ENCODE results near the gene IRAK1. TPM values are rescaled to one million over a fixed set of nuclear protein-coding genes. Genes with fewer than 3 reads are reported as not detected.

The IRAK1 gene
- total RNA-seq, 1 donor from 2014 or later: 108 TPM

DNA sequence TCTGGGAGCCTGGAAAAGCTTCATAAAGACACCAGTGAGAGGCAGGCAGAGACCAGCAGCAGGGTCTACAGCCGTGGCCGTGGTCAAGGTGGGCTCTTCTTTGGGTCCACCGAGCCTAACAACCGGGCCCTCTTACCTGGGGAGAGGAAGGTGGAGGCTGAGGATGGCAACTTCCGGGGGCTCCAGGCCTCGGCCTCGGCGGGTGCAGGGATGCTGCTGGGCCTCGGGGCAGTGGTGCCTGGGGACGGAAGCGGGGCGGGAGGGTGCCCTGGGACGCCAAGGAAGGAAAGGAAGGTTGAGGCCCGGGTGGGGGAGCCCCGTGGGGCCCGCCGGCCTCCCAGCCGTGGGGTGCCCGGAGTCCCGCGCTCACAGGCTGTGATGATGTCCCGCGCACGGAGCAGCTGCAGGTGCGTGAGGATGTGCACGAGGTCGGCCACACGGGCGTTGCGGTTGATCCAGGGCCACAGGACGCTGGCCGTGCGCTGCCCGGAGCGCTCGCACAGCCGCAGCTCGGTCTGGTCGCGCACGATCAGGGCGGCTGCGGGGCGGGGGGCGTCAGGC is 561 bp downstream of the IRAK1 start:
- DNase-seq (ENCODE audit: low spot score): no peak

DNA sequence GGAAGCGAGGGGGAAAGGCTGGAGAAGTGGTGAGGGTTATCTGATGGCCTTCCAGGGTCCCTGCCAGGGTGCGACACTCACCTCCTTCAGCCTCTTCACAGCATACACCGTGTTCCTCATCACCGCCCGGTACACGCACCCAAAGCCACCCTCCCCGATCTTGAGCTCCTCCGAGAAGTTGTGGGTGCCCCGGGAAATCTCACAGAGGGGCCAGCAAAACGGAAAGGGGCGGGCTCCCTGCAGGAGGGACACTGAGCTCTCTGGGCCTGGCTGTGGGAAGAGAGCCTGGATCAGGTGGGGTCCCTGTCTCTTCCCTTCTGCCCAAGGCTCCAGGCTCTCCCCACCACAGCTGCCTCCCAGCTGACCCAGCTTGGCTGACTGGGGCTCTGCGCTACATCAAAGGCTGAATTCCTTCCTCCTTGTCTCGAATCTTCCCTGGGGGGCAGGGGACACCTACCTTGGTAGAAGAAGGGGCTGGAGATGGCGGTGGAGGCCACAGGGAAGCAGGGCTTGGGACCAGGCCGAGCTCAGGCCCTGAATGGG is 1.1 kb downstream of the IRAK1 start:
- DNase-seq (ENCODE audit: low spot score): no peak

DNA sequence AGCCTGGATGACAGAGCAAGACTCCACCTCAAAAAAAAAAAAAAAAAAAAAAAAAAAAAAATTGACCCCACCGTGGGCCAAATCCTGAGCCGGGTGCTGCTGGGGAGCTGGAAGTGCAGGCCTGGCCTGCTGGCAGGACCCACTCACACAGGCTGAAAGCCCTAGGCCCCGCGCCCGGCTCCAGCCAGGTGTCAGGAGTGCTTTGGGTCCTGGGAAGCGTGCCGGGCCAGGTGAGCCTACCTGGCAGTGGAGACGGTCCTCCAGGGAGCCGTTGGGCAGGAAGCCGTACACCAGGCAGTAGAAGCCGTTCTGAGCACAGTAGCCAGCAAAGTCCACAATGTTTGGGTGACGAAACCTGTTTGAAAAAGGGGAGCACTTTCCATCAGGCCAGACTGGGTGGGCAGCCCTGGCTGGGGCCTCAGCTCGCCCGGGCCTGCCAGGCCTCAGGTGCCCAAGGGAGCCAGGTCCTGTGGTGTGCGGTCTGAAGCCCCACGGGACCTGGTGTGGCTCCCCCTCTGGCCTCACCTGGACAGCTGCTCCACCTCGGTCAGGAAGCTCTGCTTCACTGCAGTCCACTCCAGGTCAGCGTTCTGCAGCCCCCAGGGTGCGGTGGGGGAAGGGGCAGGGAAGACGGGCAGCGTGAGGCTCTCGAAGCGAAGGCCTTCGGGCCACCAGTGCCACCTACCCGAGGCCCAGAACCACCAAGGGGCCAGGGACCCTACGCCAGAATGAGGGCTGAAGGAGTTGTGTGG is 1.8 kb downstream of the IRAK1 start:
- no peak for DNase-seq (ENCODE audit: low spot score)

DNA sequence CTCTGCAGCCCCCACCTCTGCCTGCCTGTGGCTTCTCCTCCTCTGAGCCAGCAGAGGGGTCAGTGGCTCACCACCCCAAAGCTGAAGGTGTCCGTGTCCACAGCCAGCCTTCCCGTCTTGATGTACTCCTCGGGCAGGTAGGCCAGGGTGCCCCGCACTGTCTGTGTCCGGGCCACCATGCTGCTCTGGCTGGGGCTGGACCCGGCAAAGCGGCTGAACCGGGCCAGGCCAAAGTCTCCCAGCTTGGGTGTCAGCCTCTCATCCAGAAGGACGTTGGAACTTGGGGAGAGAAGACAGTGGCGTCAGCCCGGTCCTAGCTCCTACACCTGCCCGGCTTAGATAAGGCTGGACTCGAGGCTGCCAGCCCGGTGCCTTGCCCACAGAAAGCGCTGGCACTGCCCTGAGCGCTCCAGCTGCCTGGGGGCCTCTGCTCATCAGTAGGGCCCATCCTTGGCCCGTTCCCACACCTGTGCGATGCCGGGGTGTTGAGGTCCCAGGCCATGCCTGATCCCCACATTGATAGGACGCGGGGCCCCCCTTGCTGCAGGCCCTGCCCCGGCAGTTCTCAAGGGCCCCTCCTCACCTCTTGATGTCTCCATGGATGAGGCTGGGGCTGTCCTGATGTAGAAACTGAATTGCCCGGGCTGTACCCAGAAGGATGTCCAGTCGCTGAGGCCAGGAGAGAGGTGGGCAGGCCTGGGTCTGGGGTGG is 3.2 kb downstream of the IRAK1 start:
- DNase-seq (ENCODE audit: low spot score): no peak

DNA sequence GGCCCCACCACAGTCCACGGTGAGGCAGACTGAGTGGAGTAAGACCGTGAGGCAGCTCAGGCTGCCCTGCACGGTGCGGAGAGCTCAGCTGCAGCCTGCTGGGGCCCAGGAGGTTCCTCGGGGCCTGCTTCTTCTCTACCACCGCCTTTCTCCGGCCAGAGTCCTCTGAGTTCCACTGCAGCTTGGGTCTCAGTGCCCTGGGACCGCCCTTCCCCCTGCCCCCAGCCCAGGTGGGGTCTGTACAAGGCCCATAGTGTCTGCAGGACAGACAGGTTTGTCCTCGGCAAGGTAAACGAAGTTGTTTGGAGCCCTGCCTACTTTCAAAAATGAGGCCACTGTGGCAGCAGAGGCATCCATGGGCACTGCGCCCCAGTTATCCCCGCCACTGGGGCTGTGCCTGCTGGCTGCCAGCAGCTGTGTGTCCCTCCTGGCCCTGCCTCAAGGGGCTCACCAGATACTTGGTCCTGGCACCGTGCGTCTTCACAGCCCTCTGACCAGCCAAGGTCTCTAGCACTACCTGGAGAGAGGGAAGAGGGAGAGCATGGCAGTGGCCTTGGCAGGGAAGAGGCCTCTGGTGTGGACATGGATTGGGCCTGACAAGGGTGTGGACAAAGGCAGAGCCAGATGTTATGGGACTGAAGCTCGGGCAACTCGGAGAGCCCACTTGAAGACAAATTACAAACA is 4.0 kb downstream of the IRAK1 start:
- no peak for DNase-seq (ENCODE audit: low spot score)

DNA sequence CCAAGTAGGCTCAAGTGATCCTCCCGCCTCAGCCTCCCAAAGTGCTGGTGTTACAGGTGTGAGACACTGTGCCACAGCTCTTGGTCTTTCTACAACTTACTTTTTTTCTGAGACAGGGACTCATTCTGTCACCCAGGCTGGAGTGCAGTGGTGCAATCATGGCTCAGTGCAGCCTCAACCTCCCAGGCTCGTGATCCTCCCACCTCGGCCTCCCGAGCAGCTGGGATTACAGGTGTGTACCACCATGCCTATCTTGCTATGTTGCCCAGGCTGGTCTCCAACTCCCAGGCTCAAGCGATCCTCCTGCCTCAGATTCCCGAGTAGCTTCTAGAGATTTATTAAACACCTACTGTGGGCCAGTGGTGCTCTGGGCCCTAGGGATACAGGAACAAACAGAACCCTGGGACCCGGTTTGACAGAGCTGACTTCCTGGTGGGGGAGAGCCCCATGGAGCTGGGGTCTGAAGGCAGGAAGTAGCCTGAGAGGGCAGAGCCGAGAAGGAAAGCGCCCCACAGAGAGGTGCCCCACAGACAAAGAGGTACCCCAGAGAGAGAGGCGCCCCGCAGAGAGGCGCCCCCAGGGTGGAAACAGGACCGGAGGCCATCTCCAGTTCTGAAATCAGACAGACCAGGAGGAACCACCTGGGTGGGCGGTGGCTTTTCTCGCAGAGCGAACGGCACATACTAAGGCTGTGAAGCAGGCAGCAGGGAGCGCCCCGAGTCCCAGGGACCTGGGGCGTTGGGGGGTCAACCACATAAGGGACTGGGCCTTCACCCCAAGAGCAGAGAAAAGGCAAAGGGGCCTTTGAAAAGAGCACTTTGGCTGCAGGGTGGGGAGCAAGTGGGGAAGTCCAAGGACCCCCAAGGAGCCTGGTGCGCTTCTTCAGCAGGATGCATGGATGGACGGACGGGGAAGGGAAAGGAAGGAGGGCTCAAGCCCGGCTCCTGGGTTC is 5.0 kb downstream of the IRAK1 start:
- no peak for DNase-seq (ENCODE audit: low spot score)

DNA sequence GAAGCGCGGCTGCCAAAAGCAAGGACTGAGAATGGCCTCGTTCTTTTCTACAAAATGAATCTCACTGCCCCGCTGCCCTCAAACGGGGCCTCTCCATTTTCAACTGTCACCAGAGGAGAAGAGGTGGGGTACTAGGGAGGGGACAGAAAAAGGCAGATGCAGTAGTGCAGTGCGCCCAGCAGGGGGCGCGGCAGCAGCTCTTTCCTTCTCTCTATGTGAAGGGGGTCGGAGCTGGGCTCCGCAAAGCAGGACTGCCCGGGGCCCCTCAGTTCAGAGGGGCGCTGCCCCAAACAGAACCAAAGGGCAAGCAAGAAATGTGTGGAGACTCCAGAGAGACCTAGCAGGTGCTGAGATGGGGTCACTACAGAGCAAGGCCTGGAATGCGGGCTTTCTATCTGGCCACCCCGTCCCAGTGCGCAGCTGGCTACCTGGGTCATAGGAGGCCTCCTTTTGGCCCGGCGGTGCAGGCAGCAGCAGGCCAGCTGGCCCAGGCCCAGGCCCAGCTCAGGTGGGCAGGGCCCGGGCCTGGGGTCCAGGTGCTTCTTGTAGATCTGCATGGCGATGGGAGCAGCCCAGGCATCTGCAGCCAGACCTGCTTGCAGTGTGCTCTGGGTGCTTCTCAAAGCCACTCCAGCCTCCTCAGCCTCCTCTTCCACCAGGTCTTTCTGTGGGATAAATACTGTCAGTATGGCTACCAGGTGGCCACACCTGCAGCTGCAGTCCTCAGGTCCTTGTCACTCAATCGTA is 5.9 kb downstream of the IRAK1 start:
- DNase-seq (ENCODE audit: low spot score): no peak

DNA sequence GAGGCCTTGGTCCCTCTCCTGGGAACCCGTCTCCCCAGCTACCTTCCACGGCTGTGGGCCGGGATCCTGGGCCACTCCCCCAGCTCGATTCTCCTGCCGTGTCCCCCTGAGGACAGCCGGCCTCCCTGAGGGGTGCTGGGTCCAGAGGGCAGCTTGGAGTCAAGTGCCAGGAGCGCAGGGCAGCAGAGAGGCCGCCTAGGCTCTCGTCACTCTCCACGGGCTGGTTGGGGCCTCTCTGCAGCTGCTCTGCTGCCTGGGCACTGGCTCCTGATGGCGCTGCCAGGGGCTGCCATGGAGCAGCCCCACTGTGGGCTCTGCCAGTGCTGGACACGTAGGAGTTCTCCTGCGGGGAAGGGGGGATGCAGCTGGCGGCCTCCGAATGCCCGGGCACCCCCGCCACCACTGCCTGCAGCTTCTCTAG is 6.7 kb downstream of the IRAK1 start:
- no peak for DNase-seq (ENCODE audit: low spot score)

DNA sequence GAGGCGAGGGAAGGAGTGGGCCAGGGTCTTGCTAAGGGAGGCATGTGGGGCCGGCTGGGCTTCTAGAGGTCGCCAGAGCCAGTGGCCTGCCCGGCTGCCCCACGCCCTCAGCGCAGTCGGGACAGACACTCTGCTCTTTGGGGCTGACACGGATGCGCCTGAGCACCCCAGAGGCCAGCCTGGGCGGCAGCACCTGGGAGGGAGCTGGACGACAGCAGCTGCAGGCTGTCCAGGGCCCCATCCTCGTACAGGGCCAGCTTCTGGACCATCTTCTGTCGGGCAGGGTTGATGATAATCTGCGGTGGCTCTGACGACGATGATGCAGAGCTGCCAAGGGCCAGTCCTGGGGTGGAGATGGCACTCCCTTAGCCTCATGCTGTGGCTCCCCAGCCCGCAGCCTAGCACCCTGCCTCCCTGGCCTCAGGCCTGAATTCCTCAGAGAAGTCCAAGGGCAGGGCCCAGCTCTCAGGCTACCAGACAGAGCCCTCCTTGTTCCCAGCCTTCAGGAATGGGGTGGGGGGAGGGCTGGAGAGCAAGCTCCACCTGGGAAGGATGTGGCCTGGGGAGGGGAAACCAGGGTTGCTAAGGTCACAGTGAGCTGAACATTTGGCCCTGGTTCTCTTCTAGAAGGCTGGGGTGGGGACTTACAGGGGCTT is 7.2 kb downstream of the IRAK1 start:
- peak; percentile 39 for DNase-seq (ENCODE audit: low spot score)

DNA sequence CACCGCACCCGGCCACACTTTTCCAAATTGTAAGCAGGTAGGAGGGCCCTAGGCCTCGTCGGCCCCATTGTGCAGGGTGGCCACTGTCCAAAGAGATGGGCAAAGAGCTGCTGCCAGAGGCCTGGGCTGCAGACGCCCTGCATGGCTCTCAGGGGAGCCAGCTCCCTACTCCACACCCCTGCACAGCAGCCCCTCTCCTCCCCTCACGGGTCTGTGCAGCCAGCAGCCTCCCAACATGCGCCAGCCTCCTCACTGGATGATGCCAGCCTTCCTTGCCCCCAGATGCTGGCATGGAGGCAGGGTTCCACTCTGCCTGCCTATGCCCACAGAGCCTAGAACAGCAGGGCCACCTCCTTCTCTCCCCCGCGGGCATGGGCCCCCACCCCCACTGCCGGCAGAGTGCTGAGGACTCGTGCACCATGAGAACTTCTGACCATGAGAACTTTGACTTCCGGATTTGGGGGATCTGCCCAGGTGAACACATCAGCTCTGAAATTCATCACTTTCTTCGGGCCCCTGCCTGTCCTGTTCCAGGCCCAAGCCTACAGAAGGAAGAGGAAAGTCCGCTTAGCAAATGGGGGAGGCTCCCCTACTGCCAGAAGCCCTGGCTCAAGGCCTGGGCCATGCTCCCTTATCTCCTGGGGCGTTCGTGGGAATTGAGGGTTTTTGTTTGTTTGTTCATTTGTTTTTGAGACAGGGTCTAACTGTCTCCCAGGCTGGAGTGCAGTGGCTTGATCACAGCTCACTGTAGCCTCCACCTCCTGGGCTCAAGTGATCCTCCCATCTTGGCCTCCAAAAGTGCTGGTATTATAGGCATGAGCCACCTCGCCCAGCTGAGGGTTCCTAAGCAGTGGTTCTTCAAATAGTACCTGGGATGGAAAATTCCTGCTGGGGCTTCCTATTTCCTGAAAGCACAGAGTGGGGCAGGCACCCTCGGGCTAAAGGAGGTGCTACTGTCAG is 8.0 kb downstream of the IRAK1 start:
- DNase-seq (ENCODE audit: low spot score): no peak

DNA sequence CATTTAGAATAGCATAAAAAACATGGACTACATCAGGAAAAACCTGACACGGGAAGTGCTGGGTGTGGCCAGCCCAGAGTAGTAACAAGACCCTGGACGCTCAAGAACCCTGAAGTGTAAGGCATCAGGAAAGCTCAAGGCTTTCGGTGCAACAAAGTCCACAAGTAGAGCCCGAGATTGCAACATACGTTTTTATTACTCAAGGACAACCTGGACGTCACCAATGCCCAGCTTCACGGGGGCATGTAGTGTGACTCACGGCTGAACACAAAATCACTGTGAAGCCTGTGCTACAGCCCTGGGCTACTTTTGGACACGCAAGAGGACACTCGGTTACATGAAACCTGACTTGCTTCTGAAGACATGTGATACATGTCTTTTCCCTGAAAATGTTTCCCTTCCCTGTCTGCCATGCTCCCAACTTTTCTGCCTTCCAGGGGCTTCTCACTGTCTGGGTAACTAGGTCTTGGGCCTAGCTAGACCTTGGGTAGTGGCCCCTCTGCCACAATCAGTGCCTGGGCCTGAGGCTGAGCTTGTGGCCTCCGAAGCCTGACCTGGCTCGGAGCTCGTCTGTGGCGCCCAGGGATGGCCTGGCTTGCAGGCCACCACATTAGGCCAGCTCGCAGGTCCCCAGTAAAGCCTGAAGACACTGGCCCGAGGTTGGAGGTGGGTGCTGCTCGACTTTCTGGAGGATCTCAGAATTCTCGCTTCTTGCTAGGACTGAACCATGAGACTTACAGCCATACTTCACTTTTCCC is 9.2 kb downstream of the IRAK1 start:
- DNase-seq (ENCODE audit: low spot score): no peak

DNA sequence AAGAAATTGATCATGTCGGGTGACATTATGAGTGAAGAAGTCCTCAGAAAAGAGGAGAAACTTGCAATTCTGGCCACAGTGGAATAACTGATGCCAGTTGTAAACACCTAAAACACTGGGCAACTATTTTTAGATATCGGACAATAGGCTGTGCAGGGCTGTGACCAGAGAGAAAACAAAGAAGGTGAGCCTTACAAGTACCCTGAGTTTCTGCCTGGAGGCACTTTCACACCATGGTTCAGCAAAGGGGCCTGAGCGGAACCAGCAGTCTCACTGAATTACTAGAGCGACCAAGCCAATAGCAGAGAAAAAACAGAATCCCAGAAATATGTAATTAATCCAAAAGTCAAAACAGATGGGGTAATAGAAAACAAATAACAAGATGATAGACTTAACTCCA is 11.2 kb downstream of the IRAK1 start:
- DNase-seq (ENCODE audit: low spot score): no peak

DNA sequence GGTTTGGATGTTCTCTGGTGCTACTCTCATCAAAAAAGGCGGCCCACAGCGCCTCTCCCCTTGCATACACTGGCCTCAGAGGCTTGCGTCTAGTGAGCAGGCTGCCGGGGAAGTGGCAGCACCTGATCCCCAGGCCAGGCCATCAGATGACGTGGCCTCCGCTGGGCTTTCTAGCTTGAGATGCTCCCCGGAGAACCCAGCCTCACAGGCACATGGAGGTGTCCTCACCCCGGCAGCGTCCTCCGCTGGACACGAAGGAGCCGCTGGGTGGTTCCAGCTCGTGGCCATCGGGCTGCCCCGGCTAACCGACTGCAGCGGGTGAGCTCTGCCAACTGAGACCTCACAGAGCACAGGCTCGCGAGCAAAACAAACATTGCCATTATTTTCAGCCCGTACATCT is 12.8 kb downstream of the IRAK1 start:
- DNase-seq (ENCODE audit: low spot score): no peak

DNA sequence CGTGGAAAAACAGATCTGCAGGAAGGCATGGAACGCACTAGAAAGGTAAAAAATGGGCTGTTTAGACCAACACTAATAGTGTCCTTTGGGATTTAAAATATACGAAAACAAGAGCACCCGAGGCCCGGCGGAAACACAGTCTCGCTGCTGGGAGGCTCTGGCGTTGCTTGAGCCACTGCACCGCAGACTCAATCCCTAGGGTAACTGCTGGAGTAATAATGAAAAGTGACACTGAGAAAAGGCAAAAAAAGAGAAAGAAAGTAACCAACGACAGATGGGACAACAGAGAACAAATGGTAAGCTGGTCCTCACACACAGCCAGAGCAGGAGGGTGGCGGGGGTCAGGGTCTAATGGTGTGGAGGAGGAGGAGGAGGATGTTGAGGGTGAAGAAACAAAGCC is 15.4 kb downstream of the IRAK1 start:
- no peak for DNase-seq (ENCODE audit: low spot score)

DNA sequence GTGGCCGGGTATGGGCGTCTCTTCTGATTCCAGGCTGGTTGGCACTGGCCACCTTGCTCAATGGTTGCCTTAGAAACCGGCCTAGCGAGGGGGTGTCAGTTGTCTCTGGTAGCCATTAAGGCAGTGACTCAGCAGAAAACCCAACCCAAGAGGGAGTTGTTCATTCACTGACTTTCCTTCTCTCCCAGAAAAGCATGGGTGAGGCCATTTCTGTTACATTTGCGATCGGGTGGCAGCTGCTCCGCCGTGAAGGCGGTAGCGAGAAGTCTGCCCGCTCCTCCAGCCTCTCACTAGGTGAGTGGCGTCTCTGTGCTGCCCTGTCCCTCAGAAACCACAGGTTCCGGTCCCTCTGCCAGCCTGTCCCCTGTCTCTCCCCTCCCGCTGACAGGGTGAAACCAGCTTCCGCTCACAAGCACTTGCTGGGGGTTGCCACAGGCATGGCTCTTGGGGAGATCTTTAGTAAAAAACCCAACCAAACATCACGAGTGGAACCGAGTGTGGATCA is 17.4 kb downstream of the IRAK1 start:
- DNase-seq (ENCODE audit: low spot score): no peak

DNA sequence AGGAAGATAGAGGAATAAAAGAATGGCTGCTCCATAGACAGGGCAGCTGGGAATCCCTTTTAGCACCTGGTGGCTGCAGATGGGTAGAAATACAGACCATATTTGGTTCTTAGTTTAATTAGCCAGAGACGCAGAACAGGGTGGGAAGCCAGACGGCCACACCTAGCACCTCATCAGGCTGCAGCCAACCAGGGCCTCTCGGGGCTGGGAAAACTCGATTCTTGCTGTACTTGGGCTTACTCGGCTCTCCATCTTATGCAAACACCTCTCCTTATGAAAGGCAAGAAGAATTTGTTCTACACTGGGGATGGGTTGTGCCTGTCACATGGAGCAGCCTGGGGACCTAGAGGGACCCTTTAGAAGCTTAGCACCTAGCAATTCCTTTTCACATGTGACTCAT is 19.7 kb downstream of the IRAK1 start:
- DNase-seq (ENCODE audit: low spot score): no peak

DNA sequence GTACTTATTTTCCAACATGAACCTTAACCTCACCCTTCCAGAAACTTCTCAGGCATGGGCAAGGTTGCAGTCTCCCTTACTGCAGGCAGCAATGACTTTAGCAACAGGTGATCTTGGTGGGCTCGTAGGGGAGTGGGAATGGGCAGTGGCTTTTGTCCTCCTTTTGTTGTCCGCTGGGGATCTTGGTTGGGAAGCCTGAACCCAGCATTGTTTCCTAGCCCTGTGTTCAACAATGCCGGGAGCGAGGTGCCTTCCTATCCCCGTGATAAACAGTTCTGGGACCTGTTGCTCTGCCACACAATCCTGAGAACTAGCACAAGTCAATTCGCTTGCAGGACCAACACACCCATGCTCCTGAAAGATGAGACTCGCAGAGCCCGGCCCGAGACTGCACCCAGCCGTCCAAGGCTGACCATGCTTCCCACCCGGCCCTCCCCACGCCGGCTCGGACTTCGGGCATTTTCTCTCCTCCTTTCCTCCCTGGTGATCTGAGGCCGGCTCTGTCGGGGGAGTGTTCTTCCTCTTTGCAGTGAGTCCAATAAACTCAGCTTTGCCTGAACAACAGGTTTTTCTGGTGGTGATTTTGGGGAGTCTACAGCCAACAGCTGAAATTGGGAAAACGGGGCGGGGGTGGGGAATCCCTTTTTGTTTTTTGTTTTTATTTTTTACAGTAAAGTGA is 20.2 kb downstream of the IRAK1 start:
- no peak for DNase-seq (ENCODE audit: low spot score)
